ENCODE measurements around the gene SDC3. TPM values are rescaled to one million over a fixed set of nuclear protein-coding genes. Genes with fewer than 3 reads are reported as not detected.

SDC3 gene
- total and polyA plus RNA-seq, 2 donors (not counting 1 experiment from before 2014, with no cell fraction given): 0.30 to 4.6 TPM

DNA sequence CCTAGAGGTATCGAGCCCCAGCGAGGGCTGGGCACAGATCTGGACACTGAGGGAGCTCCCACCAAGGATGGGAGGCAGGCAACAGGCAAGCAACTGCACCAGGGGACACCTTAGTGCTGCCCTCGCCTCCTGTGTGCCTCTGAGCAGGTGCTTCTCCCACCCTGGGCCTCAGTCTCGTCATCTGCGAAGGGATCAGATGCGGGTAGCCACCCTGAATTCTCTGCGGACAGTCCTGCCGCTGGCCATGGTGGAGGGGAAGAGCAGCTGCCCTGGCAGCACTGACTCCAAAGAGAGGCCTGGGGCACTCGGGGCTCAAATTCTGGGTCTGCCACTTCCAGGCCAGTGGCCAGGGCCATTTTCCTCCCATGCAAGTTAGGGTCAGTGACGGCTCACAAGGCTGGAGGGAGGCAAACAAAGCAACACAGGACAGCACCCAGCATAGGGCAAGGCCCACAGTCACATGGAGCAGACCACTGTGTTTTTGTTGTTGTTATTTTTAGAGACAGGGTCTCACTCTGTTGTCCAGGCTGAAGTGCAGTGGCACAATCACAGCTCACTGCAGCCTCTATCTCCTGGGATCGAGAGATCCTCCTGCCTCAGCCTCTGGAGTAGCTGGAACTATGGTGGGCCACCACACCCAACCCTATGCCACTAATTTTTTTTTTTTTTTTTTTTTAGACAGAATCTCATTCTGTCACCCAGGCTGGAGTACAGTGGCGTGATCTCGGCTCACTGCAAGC is 7.1 kb upstream of the SDC3 start:
- DNase-seq: no peak
- Histone ChIP-seq H3K79me2 (ENCODE audit: control insufficient read depth, insufficient read depth, low read length) (no peaks in the 10 kb centered on the region), H3K27ac (ENCODE audit: low read length in 2 of 2) (no peak overlapping the region), H3K9me3 (ENCODE audit: control extremely low read depth in 1 of 3, control insufficient read depth in 2 of 3, insufficient read depth in 1 of 3, low read length in 2 of 3) (no peaks in the 10 kb centered on the region), H2AFZ (ENCODE audit: insufficient read depth, low read depth, low read length, poor library complexity, severe bottlenecking) (no peak overlapping the region), H3K4me2 (replicated peaks; ENCODE audit: low read depth, low read length, poor library complexity, severe bottlenecking) (no peak overlapping the region), H3K4me1 (ENCODE audit: control insufficient read depth in 2 of 2, insufficient read depth in 2 of 2, low read length in 2 of 2) (peaks cover 3 to 8% of the 10 kb centered on the region in 2 donors), H3K9ac (ENCODE audit: low read length) (no peak overlapping the region), H3K36me3 (replicated peaks in 1 of 2; ENCODE audit: control extremely low read depth in 1 of 2, control insufficient read depth in 1 of 2, extremely low read depth in 1 of 2, insufficient read depth in 2 of 2, low read length in 1 of 2) (no peaks in the 10 kb centered on the region), H3K27me3 (replicated peaks in 1 of 4; ENCODE audit: control extremely low read depth in 1 of 4, control insufficient read depth in 3 of 4, insufficient read depth in 4 of 4, low read length in 3 of 4) (peaks cover 0 to 6% (median 3%) of the 10 kb centered on the region in 4 experiments), H3K4me3 (ENCODE audit: control extremely low read depth in 1 of 5, extremely low read depth in 1 of 5, insufficient read depth in 1 of 5, low read depth in 2 of 5, low read length in 4 of 5) (no peak overlapping the region), H4K20me1 (ENCODE audit: control insufficient read depth, insufficient read depth, low read length, poor library complexity, severe bottlenecking) (no peaks in the 10 kb centered on the region)
- 90% methylated on average over 11 of the region's 13 CpGs for WGBS (ENCODE audit: insufficient coverage)
- ChIA-PET POLR2A (no interaction called here), CTCF (interaction anchor here (0.8 to 8.6 kb wide), 4 partner anchors 12 to 195 kb away, joined by 4 to 337 read pairs (median 76); no protein-coding TSS in a partner anchor)
- ATAC-seq (ENCODE audit: low read depth): no peak
- peaks cover 12% of the 10 kb centered on the region for H3K27me3 Mint-ChIP-seq
- TF ChIP-seq CTCF (IDR thresholded peaks at IDR 0.05) (no peak), EZH2 (IDR thresholded peaks at IDR 0.05; ENCODE audit: borderline replicate concordance, insufficient read depth, low read depth, low read length, poor library complexity, severe bottlenecking) (no peak)
- no peak overlapping the region for H3K4me3 Mint-ChIP-seq
- H3K4me1 Mint-ChIP-seq: peaks cover 5% of the 10 kb centered on the region
- intact Hi-C loops (cut with micrococcal nuclease): no loop called here
- no peaks in the 10 kb centered on the region for H3K9me3 Mint-ChIP-seq (ENCODE audit: insufficient read depth)
- H3K27ac Mint-ChIP-seq: no peak overlapping the region

- H3K79me2 ChIP-seq (ENCODE audit: control insufficient read depth, insufficient read depth, low read length): no peaks in the 10 kb centered on the region
- no peak overlapping the region for H3K4me3 Mint-ChIP-seq
- H3K27me3 Mint-ChIP-seq: peaks cover 14% of the 10 kb centered on the region
- peaks cover 7 to 8% of the 10 kb centered on the region in 2 donors for H3K4me1 ChIP-seq (ENCODE audit: control insufficient read depth in 2 of 2, insufficient read depth in 2 of 2, low read length in 2 of 2)
- H3K36me3 ChIP-seq (replicated peaks in 1 of 2; ENCODE audit: control extremely low read depth in 1 of 2, control insufficient read depth in 1 of 2, extremely low read depth in 1 of 2, insufficient read depth in 2 of 2, low read length in 1 of 2): no peaks in the 10 kb centered on the region
- H3K4me1 Mint-ChIP-seq: peaks cover 12% of the 10 kb centered on the region
- WGBS (ENCODE audit: insufficient coverage): 100% methylated on average over 1 of the region's 4 CpGs
- no peak overlapping the region for H3K27ac ChIP-seq (ENCODE audit: low read length in 2 of 2)
- intact Hi-C loops (cut with micrococcal nuclease): no loop called here
- DNase-seq (no peak), ATAC-seq (ENCODE audit: low read depth) (no peak)
- H3K9ac ChIP-seq (ENCODE audit: low read length): no peak overlapping the region
- H3K9me3 Mint-ChIP-seq (ENCODE audit: insufficient read depth): no peaks in the 10 kb centered on the region
- TF ChIP-seq EZH2 (IDR thresholded peaks at IDR 0.05; ENCODE audit: borderline replicate concordance, insufficient read depth, low read depth, low read length, poor library complexity, severe bottlenecking) (no peak), CTCF (IDR thresholded peaks at IDR 0.05) (no peak)
- no peak overlapping the region for H3K27ac Mint-ChIP-seq
- H3K4me3 ChIP-seq (ENCODE audit: control extremely low read depth in 1 of 5, extremely low read depth in 1 of 5, insufficient read depth in 1 of 5, low read depth in 2 of 5, low read length in 4 of 5): no peak overlapping the region
- no peak overlapping the region for H2AFZ ChIP-seq (ENCODE audit: insufficient read depth, low read depth, low read length, poor library complexity, severe bottlenecking)
- H3K4me2 ChIP-seq (replicated peaks; ENCODE audit: low read depth, low read length, poor library complexity, severe bottlenecking): no peak overlapping the region
- H4K20me1 ChIP-seq (ENCODE audit: control insufficient read depth, insufficient read depth, low read length, poor library complexity, severe bottlenecking): no peaks in the 10 kb centered on the region
- POLR2A ChIA-PET: no interaction called here
- peaks cover 0 to 11% (median 3%) of the 10 kb centered on the region in 4 experiments for H3K27me3 ChIP-seq (replicated peaks in 1 of 4; ENCODE audit: control extremely low read depth in 1 of 4, control insufficient read depth in 3 of 4, insufficient read depth in 4 of 4, low read length in 3 of 4)
- H3K9me3 ChIP-seq (ENCODE audit: control extremely low read depth in 1 of 3, control insufficient read depth in 2 of 3, insufficient read depth in 1 of 3, low read length in 2 of 3): no peaks in the 10 kb centered on the region
- CTCF ChIA-PET: interaction anchor here (0.8 to 8.6 kb wide), 7 partner anchors 11 to 195 kb away, joined by 4 to 337 read pairs (median 7); no protein-coding TSS in a partner anchor
These were observed 6.4 kb upstream of the SDC3 start for GRCh38 chr1:30914931-30915330.

Data from B cell (primary cell).